Measurements from ENCODE around the gene ARHGAP26.

The ARHGAP26 gene

DNA sequence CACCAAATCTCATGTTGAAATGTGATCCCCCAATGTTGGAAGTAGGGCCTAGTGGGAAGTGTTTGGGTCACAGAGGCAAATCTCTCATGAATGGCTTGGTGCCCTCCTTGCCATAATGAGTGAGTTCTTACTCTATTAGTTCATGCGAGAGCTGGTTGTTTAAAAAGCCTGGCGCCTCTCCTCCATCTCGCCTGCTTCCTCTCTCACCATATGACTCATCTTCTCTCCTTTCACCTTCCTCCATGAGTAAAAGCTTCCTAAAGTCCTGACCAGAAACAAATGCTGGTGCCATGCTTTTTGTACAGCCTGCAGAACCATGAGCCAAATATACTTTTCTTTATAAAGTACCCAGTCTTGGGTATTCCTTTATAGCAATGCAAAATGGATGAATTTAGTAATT, 20.9 kb upstream of the ARHGAP26 start:
- DNase-seq: no peak

DNA sequence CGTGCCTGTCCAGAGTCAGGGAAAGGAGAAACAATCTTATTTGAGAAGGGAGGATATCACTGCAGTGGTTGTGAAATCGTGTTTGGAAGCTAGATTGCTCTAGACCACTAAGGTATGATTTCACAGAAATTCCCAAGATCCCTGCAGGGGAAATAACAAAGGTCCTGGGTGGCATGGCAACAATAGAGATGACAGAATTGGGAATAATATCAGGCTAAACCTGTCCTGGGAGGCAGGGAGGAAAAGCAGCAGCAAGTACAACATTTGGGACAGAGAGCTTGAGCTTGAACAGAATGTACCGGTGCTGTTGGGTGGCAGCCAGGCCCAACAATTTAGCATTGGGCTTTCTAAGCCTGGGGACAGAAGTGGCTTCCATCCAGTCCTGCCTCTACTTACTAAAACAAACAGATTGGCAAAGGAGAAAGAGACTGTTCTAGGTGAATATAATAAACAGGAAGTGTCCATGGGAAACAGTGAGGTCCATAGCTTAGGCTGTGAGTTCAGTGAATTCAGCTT, 17.0 kb upstream of the ARHGAP26 start:
- no peak for DNase-seq

- no peak for DNase-seq
Measured at GRCh38 chr5:142754031-142754430, 16.1 kb upstream of the ARHGAP26 start.

- no peak for DNase-seq
Measured at GRCh38 chr5:142756576-142756975, 13.6 kb upstream of the ARHGAP26 start.

- DNase-seq: no peak
Measured at GRCh38 chr5:142757564-142757963, 12.6 kb upstream of the ARHGAP26 start.

GRCh38 chr5:142758062-142758795, 11.9 kb upstream of the ARHGAP26 start:
- no peak for DNase-seq

DNA sequence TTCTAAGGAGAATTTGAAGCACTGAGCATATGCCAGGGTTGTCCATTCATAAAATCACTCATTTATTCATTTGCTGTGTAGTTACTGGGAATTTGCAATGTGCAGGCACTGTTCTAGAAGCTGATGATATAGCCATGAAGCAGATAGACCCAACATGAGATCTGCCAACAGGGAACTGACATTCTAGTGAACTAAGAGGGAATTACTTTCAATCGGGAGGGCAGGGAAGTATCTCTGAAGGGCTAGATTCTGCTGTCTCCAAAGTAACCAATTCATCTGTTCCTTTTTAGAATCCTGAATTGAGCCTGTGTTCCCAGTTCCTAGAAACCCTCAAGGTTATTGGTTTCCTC, 11.4 kb upstream of the ARHGAP26 start:
- no peak for DNase-seq

DNA sequence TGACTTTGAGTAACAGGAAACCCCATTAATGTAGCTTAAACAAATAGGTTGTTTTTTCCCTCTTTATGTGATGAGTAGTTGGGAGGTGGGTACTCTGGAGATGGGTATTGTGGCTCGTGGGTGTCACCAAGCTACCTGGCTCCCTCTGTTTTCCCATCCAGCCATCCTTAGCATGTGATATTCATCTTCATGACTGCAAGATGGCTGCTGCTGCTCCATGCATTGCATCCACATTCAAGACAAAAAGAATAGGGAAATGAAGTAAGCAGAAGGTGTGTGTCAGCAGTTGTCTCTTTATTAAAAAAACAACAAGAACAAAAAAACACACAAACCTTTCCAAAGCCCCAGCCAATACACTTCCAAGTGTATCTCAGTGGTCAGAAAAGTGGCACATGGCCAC, 6.5 kb upstream of the ARHGAP26 start:
- no peak for DNase-seq

DNA sequence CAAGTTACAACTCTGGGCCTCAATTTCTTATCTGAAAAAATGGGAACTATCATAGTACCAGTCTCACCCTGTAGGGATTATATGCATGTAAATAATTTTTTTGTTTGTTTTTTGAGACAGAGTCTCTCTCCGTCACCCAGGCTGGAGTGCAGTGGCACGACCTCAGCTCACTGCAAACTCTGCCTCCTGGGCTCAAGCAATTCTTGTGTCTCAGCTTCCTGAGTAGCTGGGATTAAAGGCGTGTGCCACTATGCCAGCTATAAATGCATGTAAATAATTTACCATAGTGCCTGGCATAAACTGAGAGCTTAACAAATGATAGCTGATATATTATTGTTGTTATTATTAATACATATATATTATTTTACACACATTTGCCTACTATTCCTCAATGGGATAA, 3.0 kb upstream of the ARHGAP26 start:
- DNase-seq: no peak

GRCh38 chr5:142767911-142768310, 2.3 kb upstream of the ARHGAP26 start:
- DNase-seq: no peak

DNA sequence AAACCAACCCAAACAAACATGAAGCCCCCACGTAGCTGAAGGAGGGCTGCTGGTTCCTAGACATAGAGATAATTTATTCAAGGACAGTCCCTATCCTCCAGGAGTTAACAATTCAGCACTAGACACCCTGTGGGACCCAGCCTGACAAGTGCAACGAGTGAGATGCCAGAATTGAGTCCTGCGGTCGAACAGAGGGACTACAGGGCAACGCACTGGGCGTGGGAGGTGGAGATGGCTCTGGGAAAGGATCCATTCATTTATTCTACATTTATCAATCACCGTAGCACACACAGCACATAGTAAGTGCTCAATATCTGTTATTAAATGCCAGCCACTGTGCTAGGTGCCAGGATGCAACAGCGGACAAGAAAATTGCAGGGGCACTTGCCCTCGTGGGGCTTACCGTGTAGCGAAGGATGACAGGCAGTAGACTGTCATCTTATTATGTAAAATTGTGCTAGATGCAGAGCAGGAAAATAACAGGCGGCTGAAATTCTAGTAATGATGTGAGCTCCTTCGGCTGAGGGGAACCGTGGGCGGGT, 855 bp upstream of the ARHGAP26 start:
- no peak for DNase-seq

DNA sequence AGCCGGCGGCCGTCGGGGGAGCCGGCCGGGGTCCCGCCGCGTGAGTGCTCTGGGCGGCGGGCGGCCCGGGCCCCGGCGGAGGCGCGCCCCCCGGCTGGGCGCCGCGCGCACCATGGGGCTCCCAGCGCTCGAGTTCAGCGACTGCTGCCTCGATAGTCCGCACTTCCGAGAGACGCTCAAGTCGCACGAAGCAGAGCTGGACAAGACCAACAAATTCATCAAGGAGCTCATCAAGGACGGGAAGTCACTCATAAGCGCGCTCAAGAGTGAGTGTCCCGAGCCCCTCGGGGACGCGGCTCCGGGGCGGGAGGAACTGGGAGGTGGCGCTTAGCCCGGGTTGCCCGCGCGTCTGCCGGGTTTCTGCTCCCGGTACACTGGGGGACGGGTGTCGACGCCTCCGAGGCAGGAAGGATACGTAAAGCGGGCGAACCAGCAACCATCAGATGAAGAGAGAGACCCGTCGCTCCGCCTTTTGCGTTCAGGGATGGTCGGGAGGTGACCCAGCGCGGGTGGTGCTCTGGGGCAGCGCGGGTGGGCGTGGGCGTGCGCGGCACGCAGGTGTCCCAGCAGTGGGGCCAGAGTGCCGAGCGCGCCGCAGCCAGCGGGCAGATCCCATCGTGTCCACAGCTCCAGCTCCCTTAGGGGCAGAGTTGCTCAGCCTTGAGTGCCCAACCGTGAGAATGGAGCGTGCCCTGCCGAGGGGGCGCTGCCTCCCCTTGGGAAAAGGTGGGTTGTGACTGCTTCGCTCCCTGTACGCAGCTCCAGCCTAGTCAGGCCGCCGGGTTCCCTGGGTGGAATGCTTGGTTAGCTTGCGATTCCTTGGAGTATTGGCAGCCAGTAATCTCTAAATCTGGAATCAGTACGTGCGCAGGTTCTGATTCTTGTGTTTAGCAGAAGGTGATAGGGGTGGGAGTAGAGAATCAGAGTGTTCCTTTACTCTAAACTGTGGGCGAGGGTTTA, 753 bp downstream of the ARHGAP26 start:
- no peak for DNase-seq

DNA sequence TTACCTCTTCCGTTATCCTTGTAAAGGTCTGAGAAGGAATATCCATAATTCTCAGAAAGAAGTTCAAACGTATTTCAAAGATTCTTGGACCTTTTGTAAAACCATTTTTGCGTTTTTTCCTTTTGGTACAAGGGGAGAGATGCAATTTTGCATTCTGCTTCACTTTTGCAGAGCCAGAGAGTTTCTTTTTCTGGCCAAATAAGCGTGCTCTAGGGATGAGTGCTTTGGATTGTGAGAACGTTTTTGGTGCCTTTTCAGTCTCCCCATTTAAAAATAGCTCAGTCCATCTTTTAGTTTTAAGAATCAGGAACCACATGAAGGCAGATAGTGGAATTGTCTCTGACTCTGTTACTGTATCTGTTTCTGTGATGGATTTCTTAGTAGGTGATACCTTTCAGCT, 1.5 kb downstream of the ARHGAP26 start:
- no peak for DNase-seq

- DNase-seq: no peak
Measured at GRCh38 chr5:142772446-142773293, 2.5 kb downstream of the ARHGAP26 start.

- no peak for DNase-seq
Measured at GRCh38 chr5:142777099-142777498, 6.9 kb downstream of the ARHGAP26 start.

DNA sequence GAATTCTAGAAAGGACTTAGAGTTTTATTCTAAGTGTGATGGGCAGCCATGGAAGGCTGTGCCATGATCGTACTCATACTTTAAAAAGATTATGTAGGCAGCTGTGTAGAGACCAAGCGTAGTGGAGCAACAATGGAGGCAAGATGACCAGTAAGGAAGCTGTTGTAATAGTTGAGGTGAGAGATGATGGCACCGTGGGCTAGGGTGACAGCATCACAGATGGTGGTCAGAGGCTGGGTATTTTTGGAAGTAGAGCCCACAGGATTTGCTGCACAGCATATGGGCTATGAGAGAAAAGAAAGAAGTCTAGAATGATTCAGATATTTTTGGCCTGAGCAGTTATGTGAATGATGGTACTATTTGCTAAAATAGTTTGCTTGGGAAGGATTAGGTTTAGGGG, 7.7 kb downstream of the ARHGAP26 start:
- DNase-seq: no peak

DNA sequence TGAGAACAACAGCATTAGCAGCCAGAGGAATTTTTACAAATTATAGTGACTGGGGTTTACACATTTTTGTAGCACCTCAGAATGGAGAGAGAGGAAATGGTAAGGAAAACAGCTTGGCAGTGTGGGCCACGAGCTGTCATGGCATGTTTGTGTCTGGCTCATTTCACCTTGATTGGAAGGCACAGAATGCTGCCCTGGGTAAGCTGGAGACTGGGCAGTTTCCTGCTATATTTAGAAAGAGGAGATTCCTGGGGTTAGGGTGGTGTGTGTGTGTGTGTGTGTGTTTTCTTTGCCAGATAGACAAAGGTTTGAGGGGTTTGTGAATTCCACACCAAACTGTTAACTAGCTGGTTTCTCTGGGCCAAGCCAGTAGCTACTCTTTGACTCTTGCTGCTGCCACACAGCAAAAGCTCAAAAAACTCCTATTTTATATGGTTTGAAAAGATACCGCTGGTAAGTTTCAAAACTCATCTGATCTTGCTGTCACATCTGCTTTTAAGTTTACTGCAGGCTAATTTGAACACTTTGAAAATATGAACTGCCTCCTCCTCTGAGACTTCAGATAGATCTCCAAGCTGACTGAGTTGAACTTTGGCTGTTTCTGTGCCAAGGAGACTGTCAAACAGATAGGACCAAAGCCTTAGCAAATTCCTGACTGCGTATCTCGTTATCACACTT, 9.1 kb downstream of the ARHGAP26 start:
- no peak for DNase-seq

- no peak for DNase-seq
Measured at GRCh38 chr5:142780871-142781270, 10.7 kb downstream of the ARHGAP26 start.

- no peak for DNase-seq
Measured at GRCh38 chr5:142782976-142783530, 12.9 kb downstream of the ARHGAP26 start.

GRCh38 chr5:142783601-142784341, 13.6 kb downstream of the ARHGAP26 start:
- DNase-seq: no peak

GRCh38 chr5:142784401-142784955, 14.3 kb downstream of the ARHGAP26 start:
- DNase-seq: no peak

All from NCI-H1436 treated with DMSO at 0.1 percent for 48 hours (cell line).